HepG2 (cell line): ENCODE measurements around the gene ANKRD40. TPM values are rescaled to one million over a fixed set of nuclear protein-coding genes. Genes with fewer than 3 reads are reported as not detected.

Experiments used
- ETV5 ChIP-seq: IDR thresholded peaks from 2 replicates; pipeline ENCODE4 v1.6.1; 2018; ENCODE audit warnings: missing biosample characterization, missing genetic modification reagents, inconsistent platforms, borderline replicate concordance
- HNF1A ChIP-seq, 2 experiments: sonication (generic) in 1 of 2; formaldehyde crosslinking in 1 of 2; IDR thresholded peaks; 2 replicates each; pipeline versions ENCODE4 v1.4.0 to v1.6.1; 2016 to 2020; ENCODE audit warnings: borderline replicate concordance in 1 of 2, low read depth in 1 of 2, mild to moderate bottlenecking in 1 of 2, missing genetic modification reagents in 1 of 2
- HOXA7 ChIP-seq: sonication (generic); formaldehyde crosslinking; IDR thresholded peaks from 2 replicates; pipeline ENCODE4 v1.8.1; 2022; ENCODE audit warnings: mild to moderate bottlenecking, missing genetic modification reagents, moderate library complexity
- ISL2 ChIP-seq: sonication (generic); formaldehyde crosslinking; IDR thresholded peaks from 2 replicates; pipeline ENCODE4 v1.5.0; 2020; ENCODE audit warnings: missing genetic modification reagents
- LCORL ChIP-seq, 2 experiments: fragments of 450-650 bp in 1 of 2; sonication (generic) in 1 of 2; formaldehyde crosslinking in 1 of 2; IDR thresholded peaks; 2 replicates each; pipeline versions ENCODE4 v1.5.0 to v1.6.1; 2017 to 2020; ENCODE audit warnings: antibody characterized with exemption in 1 of 2, missing genetic modification reagents in 1 of 2
- ONECUT2 ChIP-seq: sonication (generic); formaldehyde crosslinking; IDR thresholded peaks from 2 replicates; pipeline ENCODE4 v1.4.0; 2020; ENCODE audit warnings: missing genetic modification reagents
- SIX4 ChIP-seq: sonication (generic); formaldehyde crosslinking; IDR thresholded peaks from 2 replicates; pipeline ENCODE4 v1.4.0; 2020; ENCODE audit warnings: missing genetic modification reagents
- SMAD3 ChIP-seq: sonication (generic); formaldehyde crosslinking; IDR thresholded peaks from 2 replicates; pipeline ENCODE4 v1.4.0; 2020; ENCODE audit warnings: missing genetic modification reagents
- SP5 ChIP-seq: IDR thresholded peaks from 2 replicates; pipeline ENCODE4 v1.6.1; 2016; ENCODE audit warnings: low read depth, borderline replicate concordance
- TSC22D2 ChIP-seq: sonication (generic); formaldehyde crosslinking; IDR thresholded peaks from 2 replicates; pipeline ENCODE4 v1.5.1; 2020; ENCODE audit warnings: missing genetic modification reagents, mild to moderate bottlenecking, borderline replicate concordance
- ZKSCAN1 ChIP-seq: fragments of 150-350 bp; IDR thresholded peaks from 2 replicates; pipeline ENCODE4 v1.6.1; 2014; ENCODE audit warnings: low read length
- ZNF12 ChIP-seq: sonication (generic); formaldehyde crosslinking; IDR thresholded peaks from 2 replicates; pipeline ENCODE4 v1.5.0; 2020; ENCODE audit warnings: missing genetic modification reagents
- ZNF160 ChIP-seq: sonication (generic); formaldehyde crosslinking; IDR thresholded peaks from 2 replicates; pipeline ENCODE4 v1.8.0; 2022; ENCODE audit warnings: mild to moderate bottlenecking, inconsistent platforms, missing genetic modification reagents
- ZNF281 ChIP-seq: sonication (generic); formaldehyde crosslinking; IDR thresholded peaks from 2 replicates; pipeline ENCODE4 v1.4.0; 2020; ENCODE audit warnings: missing genetic modification reagents, borderline replicate concordance
- ZNF333 ChIP-seq: sonication (generic); formaldehyde crosslinking; IDR thresholded peaks from 2 replicates; pipeline ENCODE4 v1.4.0; 2020; ENCODE audit warnings: mild to moderate bottlenecking, missing genetic modification reagents, borderline replicate concordance
- ZNF652 ChIP-seq: IDR thresholded peaks from 2 replicates; pipeline ENCODE4 v1.6.1; 2016; ENCODE audit warnings: low read depth, borderline replicate concordance
- polyA plus RNA-seq, 8 experiments: library from polyadenylated mRNA; depleted of rRNA in 3 of 8; stranded (reverse) in 7 of 8; unstranded in 1 of 8; fragments of >200 nt; fragmentation: Illumina TruSeq in 4 of 8; extraction: Trizol in 4 of 8; gene quantifications; 2 replicates each; pipeline versions ENCODE4 v1.2.1 to v1.2.3, GENCODE V29; 2011 to 2016; ENCODE audit warnings: low read depth in 4 of 8, missing spikeins in 1 of 8, mixed read lengths in 1 of 8; ENCODE audit not compliant: insufficient read depth in 1 of 8
- total RNA-seq, 5 experiments: library from RNA; depleted of rRNA; stranded (reverse); fragments of >200 nt; fragmentation: Illumina TruSeq; extraction: Trizol; gene quantifications; 2 replicates each; pipeline ENCODE4 v1.2.3, GENCODE V29; 2016; ENCODE audit warnings: low read depth in 1 of 5
- TF ChIP-seq, protein P1 (sequence below): sonication (generic); formaldehyde crosslinking; IDR thresholded peaks from 2 replicates; pipeline ENCODE4 v1.4.0; 2020; ENCODE audit warnings: missing genetic modification reagents
- TF ChIP-seq, protein P2 (sequence below): sonication (generic); formaldehyde crosslinking; IDR thresholded peaks from 2 replicates; pipeline ENCODE4 v1.8.1; 2023; ENCODE audit warnings: mild to moderate bottlenecking, missing genetic modification reagents

Gene ANKRD40
- total and polyA plus RNA-seq, 2 of the 13 experiments (the other 11 are each of a cell fraction or from before 2014, with no cell fraction given): 35.0 to 46.4 TPM

GRCh38 chr17:50693036-50693682 is 14.6 kb downstream of the ANKRD40 start (continued):
- TF ChIP-seq ZNF333 (CRISPR knock-in tag) (no peak), SP5 (CRISPR knock-in tag) (peak; percentile 49; the same call in 1 of the 2 replicates), ETV5 (CRISPR knock-in tag) (no peak), LCORL (IDR thresholded peaks at IDR 0.05) (no peak), LCORL (CRISPR knock-in tag; IDR thresholded peaks at IDR 0.05) (peak; percentile 17; the same call in 1 of the 2 replicates), SMAD3 (CRISPR knock-in tag) (0 out of 2 replicates have a peak, but pooled peaks have one; percentile 52), TSC22D2 (CRISPR knock-in tag) (no peak), ZNF281 (CRISPR knock-in tag) (peak; percentile 89), ISL2 (CRISPR knock-in tag) (peak; percentile 52; the same call in 1 of the 2 replicates), ZNF12 (CRISPR knock-in tag) (0 out of 2 replicates have a peak, but pooled peaks have one; percentile 12), ONECUT2 (CRISPR knock-in tag) (no peak), ZNF160 (no peak), ZKSCAN1 (0 out of 2 replicates have a peak, but pooled peaks have one; percentile 31), HOXA7 (CRISPR knock-in tag) (no peak), HNF1A (IDR thresholded peaks at IDR 0.05; ENCODE audit: low read depth) (peak; percentile 94), HNF1A (CRISPR knock-in tag; IDR thresholded peaks at IDR 0.05; ENCODE audit: borderline replicate concordance) (peak; percentile 94; the same call in 1 of the 2 replicates), SIX4 (CRISPR knock-in tag) (peak; percentile 62; the same call in 1 of the 2 replicates), ZNF652 (CRISPR knock-in tag) (0 out of 2 replicates have a peak, but pooled peaks have one; percentile 35)
- TF ChIP-seq, protein P1, sequence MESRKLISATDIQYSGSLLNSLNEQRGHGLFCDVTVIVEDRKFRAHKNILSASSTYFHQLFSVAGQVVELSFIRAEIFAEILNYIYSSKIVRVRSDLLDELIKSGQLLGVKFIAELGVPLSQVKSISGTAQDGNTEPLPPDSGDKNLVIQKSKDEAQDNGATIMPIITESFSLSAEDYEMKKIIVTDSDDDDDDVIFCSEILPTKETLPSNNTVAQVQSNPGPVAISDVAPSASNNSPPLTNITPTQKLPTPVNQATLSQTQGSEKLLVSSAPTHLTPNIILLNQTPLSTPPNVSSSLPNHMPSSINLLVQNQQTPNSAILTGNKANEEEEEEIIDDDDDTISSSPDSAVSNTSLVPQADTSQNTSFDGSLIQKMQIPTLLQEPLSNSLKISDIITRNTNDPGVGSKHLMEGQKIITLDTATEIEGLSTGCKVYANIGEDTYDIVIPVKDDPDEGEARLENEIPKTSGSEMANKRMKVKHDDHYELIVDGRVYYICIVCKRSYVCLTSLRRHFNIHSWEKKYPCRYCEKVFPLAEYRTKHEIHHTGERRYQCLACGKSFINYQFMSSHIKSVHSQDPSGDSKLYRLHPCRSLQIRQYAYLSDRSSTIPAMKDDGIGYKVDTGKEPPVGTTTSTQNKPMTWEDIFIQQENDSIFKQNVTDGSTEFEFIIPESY (CRISPR knock-in tag): no peak
- TF ChIP-seq, protein P2, sequence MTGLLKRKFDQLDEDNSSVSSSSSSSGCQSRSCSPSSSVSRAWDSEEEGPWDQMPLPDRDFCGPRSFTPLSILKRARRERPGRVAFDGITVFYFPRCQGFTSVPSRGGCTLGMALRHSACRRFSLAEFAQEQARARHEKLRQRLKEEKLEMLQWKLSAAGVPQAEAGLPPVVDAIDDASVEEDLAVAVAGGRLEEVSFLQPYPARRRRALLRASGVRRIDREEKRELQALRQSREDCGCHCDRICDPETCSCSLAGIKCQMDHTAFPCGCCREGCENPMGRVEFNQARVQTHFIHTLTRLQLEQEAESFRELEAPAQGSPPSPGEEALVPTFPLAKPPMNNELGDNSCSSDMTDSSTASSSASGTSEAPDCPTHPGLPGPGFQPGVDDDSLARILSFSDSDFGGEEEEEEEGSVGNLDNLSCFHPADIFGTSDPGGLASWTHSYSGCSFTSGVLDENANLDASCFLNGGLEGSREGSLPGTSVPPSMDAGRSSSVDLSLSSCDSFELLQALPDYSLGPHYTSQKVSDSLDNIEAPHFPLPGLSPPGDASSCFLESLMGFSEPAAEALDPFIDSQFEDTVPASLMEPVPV (CRISPR knock-in tag): 0 out of 2 replicates have a peak, but pooled peaks have one; percentile 21
